Activated T-helper 17 cell treated with anti-CD3 and anti-CD28 coated beads, Interleukin-2, amount 50 U/mL, for 72 hours (primary cell): ENCODE data around the gene HDAC5. TPM values are rescaled to one million over a fixed set of nuclear protein-coding genes. Genes with fewer than 3 reads are reported as not detected.

Experiments used
- ATAC-seq: fragments of 150-1000 bp; cut with Tn5 transposase; replicated peaks from 2 replicates; pipeline ENCODE4 v1.10.0; 2021; ENCODE audit warnings: mild to moderate bottlenecking, moderate library complexity
- H3K27ac Mint-ChIP-seq: one replicate; pipeline ENCODE4 v1.8.0; 2022; ENCODE audit warnings: mixed read lengths
- H3K27me3 Mint-ChIP-seq: one replicate; pipeline ENCODE4 v1.8.0; 2022; ENCODE audit warnings: mixed read lengths
- H3K36me3 Mint-ChIP-seq: one replicate; pipeline ENCODE4 v1.8.0; 2022; ENCODE audit warnings: low read depth, mild to moderate bottlenecking, mixed read lengths
- H3K4me1 Mint-ChIP-seq: one replicate; pipeline ENCODE4 v1.8.0; 2022; ENCODE audit warnings: mixed read lengths
- H3K4me3 Mint-ChIP-seq: one replicate; pipeline ENCODE4 v1.8.0; 2022; ENCODE audit warnings: mild to moderate bottlenecking, mixed read lengths
- H3K9me3 Mint-ChIP-seq: one replicate; pipeline ENCODE4 v1.8.0; 2022; ENCODE audit warnings: mixed read lengths
- total RNA-seq, 2 donors: library from RNA; stranded (reverse); gene quantifications; one replicate each; pipeline ENCODE4 v1.2.3, GENCODE V29; 2022

The HDAC5 gene
- total RNA-seq, 2 donors from 2014 or later, result 11.0 to 45.4 TPM

GRCh38 chr17:44092051-44092450 is 31.4 kb downstream of the HDAC5 start:
- Mint-ChIP-seq H3K36me3 (peaks cover 14% of the 10 kb centered on the region), H3K4me1 (peaks cover 2% of the 10 kb centered on the region), H3K4me3 (no peak overlapping the region), H3K9me3 (no peaks in the 10 kb centered on the region), H3K27me3 (no peaks in the 10 kb centered on the region), H3K27ac (no peak overlapping the region)
- no peak for ATAC-seq

- Mint-ChIP-seq H3K9me3 (no peaks in the 10 kb centered on the region), H3K4me3 (no peak overlapping the region), H3K36me3 (peaks cover 14% of the 10 kb centered on the region), H3K27me3 (no peaks in the 10 kb centered on the region), H3K4me1 (peaks cover 6% of the 10 kb centered on the region), H3K27ac (no peak overlapping the region)
- ATAC-seq, result no peak
Observed at GRCh38 chr17:44091200-44091997, 32.0 kb downstream of the HDAC5 start.

GRCh38 chr17:44088254-44088653 is 35.2 kb downstream of the HDAC5 start:
- peaks cover 29% of the 10 kb centered on the region for H3K36me3 Mint-ChIP-seq
- H3K27me3 Mint-ChIP-seq, result no peaks in the 10 kb centered on the region
- no peak for ATAC-seq
- H3K4me3 Mint-ChIP-seq, result no peak overlapping the region
- no peaks in the 10 kb centered on the region for H3K9me3 Mint-ChIP-seq
- H3K4me1 Mint-ChIP-seq, result peaks cover 6% of the 10 kb centered on the region
- H3K27ac Mint-ChIP-seq, result peak overlapping the region; percentile 28

- no peaks in the 10 kb centered on the region for H3K9me3 Mint-ChIP-seq
- peaks cover 6% of the 10 kb centered on the region for H3K4me1 Mint-ChIP-seq
- H3K4me3 Mint-ChIP-seq, result peak overlapping the region; percentile 47
- H3K27ac Mint-ChIP-seq, result peak overlapping the region; percentile 28
- no peaks in the 10 kb centered on the region for H3K27me3 Mint-ChIP-seq
- ATAC-seq, result no peak
- peaks cover 36% of the 10 kb centered on the region for H3K36me3 Mint-ChIP-seq
Observed at GRCh38 chr17:44087319-44087718, 36.1 kb downstream of the HDAC5 start.

- peaks cover 41% of the 10 kb centered on the region for H3K36me3 Mint-ChIP-seq
- peak overlapping the region; percentile 47 for H3K4me3 Mint-ChIP-seq
- no peaks in the 10 kb centered on the region for H3K27me3 Mint-ChIP-seq
- H3K9me3 Mint-ChIP-seq, result no peaks in the 10 kb centered on the region
- peak overlapping the region; percentile 55 for H3K27ac Mint-ChIP-seq
- peaks cover 6% of the 10 kb centered on the region for H3K4me1 Mint-ChIP-seq
- peak; percentile 95 for ATAC-seq
Observed at GRCh38 chr17:44086364-44087311, 36.8 kb downstream of the HDAC5 start.

- Mint-ChIP-seq H3K27ac (peak overlapping the region; percentile 55), H3K36me3 (peaks cover 43% of the 10 kb centered on the region), H3K4me3 (no peak overlapping the region), H3K27me3 (no peaks in the 10 kb centered on the region), H3K9me3 (no peaks in the 10 kb centered on the region), H3K4me1 (peaks cover 6% of the 10 kb centered on the region)
- ATAC-seq, result no peak
Observed at GRCh38 chr17:44085908-44086307, 37.5 kb downstream of the HDAC5 start.

- Mint-ChIP-seq H3K4me3 (no peak overlapping the region), H3K27me3 (no peaks in the 10 kb centered on the region), H3K36me3 (peaks cover 52% of the 10 kb centered on the region), H3K4me1 (peaks cover 6% of the 10 kb centered on the region), H3K9me3 (no peaks in the 10 kb centered on the region), H3K27ac (no peak overlapping the region)
- ATAC-seq, result no peak
Observed at GRCh38 chr17:44084921-44085320, 38.5 kb downstream of the HDAC5 start.

- Mint-ChIP-seq H3K27ac (no peak overlapping the region), H3K27me3 (no peaks in the 10 kb centered on the region), H3K9me3 (no peaks in the 10 kb centered on the region), H3K36me3 (peaks cover 55% of the 10 kb centered on the region), H3K4me3 (no peak overlapping the region), H3K4me1 (peaks cover 6% of the 10 kb centered on the region)
- no peak for ATAC-seq
Observed at GRCh38 chr17:44084131-44084538, 39.3 kb downstream of the HDAC5 start.

GRCh38 chr17:44083250-44083849 is 40.1 kb downstream of the HDAC5 start:
- no peak for ATAC-seq
- Mint-ChIP-seq H3K4me3 (no peak overlapping the region), H3K9me3 (no peaks in the 10 kb centered on the region), H3K27me3 (no peaks in the 10 kb centered on the region), H3K27ac (no peak overlapping the region), H3K36me3 (peaks cover 48% of the 10 kb centered on the region), H3K4me1 (peaks cover 6% of the 10 kb centered on the region)

- Mint-ChIP-seq H3K36me3 (peaks cover 54% of the 10 kb centered on the region), H3K27ac (peak overlapping the region; percentile 18), H3K9me3 (no peaks in the 10 kb centered on the region), H3K4me3 (no peak overlapping the region), H3K4me1 (peaks cover 6% of the 10 kb centered on the region), H3K27me3 (no peaks in the 10 kb centered on the region)
- ATAC-seq, result no peak
Observed at GRCh38 chr17:44082256-44082927, 41.0 kb downstream of the HDAC5 start.

- H3K4me3 Mint-ChIP-seq, result no peak overlapping the region
- H3K9me3 Mint-ChIP-seq, result no peaks in the 10 kb centered on the region
- ATAC-seq, result no peak
- peaks cover under 1% of the 10 kb centered on the region for H3K4me1 Mint-ChIP-seq
- H3K27ac Mint-ChIP-seq, result peak overlapping the region; percentile 54
- H3K27me3 Mint-ChIP-seq, result no peaks in the 10 kb centered on the region
- peaks cover 57% of the 10 kb centered on the region for H3K36me3 Mint-ChIP-seq
Observed at GRCh38 chr17:44081681-44082080, 41.8 kb downstream of the HDAC5 start.

GRCh38 chr17:44079877-44080821 is 43.3 kb downstream of the HDAC5 start:
- peak overlapping the region; percentile 27 for H3K27ac Mint-ChIP-seq
- H3K36me3 Mint-ChIP-seq, result peaks cover 59% of the 10 kb centered on the region
- no peak for ATAC-seq
- H3K4me3 Mint-ChIP-seq, result no peak overlapping the region
- no peaks in the 10 kb centered on the region for H3K9me3 Mint-ChIP-seq
- H3K27me3 Mint-ChIP-seq, result no peaks in the 10 kb centered on the region
- no peaks in the 10 kb centered on the region for H3K4me1 Mint-ChIP-seq

- ATAC-seq, result no peak
- H3K27ac Mint-ChIP-seq, result peak overlapping the region; percentile 47
- H3K27me3 Mint-ChIP-seq, result no peaks in the 10 kb centered on the region
- H3K36me3 Mint-ChIP-seq, result peaks cover 51% of the 10 kb centered on the region
- no peak overlapping the region for H3K4me3 Mint-ChIP-seq
- no peaks in the 10 kb centered on the region for H3K9me3 Mint-ChIP-seq
- H3K4me1 Mint-ChIP-seq, result no peaks in the 10 kb centered on the region
Observed at GRCh38 chr17:44078412-44078811, 45.0 kb downstream of the HDAC5 start.
